Erythroblast (primary cell): ENCODE measurements around the gene PLCXD1.
"Not testable (repeated sequence)": the region's sequence is repeated elsewhere in the genome, so short reads cannot be mapped to it uniquely, and the experiment has no call there.

Experiments used
- GATA1 ChIP-seq: IDR thresholded peaks from 2 replicates; pipeline ENCODE4 v1.6.1; 2011; ENCODE audit warnings: low read depth, mild to moderate bottlenecking, control low read depth, low read length, moderate library complexity
- POLR2A ChIP-seq: IDR thresholded peaks from 2 replicates; pipeline ENCODE4 v1.6.1; 2011; ENCODE audit warnings: mild to moderate bottlenecking, low read length

DNA sequence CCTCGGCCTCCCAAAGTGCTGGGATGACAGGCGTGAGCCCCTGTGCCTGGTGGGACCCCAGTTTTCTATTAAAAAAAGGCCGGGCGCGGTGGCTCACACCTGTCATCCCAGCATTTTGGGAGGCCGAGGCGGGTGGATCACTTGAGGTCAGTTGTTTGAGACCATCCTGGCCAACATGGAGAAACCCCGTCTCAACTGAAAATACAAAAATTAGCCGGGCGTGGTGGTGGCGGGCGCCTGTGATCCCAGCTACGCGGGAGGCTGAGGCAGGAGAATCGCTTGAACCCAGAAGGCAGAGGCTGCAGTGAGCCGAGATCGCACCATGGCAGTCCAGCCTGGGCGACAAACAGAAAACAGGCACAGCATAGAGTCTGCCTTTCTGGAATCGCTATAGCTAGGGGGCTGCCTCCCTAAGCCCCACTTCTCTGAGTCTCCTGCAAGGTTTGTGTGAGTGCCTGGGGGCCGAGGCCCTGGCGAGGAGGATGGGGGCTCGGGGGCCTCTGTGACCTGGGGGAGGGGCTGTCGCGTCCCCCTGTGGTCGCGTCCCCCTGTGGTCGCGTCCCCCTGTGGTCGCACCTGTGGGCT, 49.1 kb downstream of the PLCXD1 start:
- TF ChIP-seq POLR2A, GATA1: not testable (repeated sequence)
